ENCODE data around the gene ELOVL7.

Gene ELOVL7

GRCh38 chr5:60710362-60710761 is 133.7 kb downstream of the ELOVL7 start:
- no peak for FAIRE-seq

GRCh38 chr5:60705144-60705543 is 138.9 kb downstream of the ELOVL7 start:
- FAIRE-seq = no peak

GRCh38 chr5:60703944-60704343 is 140.1 kb downstream of the ELOVL7 start:
- no peak for FAIRE-seq
